ENCODE results near the gene PLEKHG4.

The PLEKHG4 gene

DNA sequence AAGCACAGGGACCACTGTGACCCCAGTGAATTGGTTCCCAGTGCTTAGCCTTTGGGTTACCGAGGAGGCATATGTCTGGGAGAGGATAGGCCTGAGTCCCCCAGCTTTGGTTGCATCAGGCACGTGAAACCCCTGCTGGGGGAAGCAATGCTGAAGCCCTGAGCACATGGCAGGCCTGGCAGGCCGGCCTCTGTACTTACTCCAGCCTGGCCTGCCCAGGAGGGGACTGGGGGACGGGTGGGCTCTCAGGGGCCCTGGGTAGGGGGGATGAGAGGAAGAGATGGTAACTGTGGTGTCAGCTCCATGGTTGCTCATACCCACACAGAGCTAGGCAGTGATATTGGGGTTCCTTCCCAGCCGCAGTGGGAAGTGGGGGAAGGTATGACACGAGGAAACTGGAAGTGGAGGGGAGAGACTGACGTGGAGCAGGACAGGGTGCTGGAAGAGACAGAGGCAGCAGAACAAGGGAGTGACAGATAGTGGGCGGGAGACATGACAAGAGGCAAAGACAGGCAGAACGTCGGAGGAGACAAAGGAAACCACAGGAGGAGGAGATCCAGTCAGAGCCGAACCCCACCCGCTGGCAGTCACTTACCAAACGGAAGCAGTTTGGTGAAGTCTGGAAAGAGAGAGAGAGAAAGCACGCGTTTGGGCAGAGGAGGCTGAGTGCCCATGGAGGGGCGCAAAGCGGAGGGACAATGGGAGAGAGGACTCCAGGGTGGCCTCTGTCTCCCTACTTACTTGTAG, 43.3 kb upstream of the PLEKHG4 start:
- no peak for TF ChIP-seq CTCF (IDR thresholded peaks at IDR 0.05)

- TF ChIP-seq CTCF (IDR thresholded peaks at IDR 0.05) = no peak
Measured at GRCh38 chr16:67236563-67237395, 42.6 kb upstream of the PLEKHG4 start.

DNA sequence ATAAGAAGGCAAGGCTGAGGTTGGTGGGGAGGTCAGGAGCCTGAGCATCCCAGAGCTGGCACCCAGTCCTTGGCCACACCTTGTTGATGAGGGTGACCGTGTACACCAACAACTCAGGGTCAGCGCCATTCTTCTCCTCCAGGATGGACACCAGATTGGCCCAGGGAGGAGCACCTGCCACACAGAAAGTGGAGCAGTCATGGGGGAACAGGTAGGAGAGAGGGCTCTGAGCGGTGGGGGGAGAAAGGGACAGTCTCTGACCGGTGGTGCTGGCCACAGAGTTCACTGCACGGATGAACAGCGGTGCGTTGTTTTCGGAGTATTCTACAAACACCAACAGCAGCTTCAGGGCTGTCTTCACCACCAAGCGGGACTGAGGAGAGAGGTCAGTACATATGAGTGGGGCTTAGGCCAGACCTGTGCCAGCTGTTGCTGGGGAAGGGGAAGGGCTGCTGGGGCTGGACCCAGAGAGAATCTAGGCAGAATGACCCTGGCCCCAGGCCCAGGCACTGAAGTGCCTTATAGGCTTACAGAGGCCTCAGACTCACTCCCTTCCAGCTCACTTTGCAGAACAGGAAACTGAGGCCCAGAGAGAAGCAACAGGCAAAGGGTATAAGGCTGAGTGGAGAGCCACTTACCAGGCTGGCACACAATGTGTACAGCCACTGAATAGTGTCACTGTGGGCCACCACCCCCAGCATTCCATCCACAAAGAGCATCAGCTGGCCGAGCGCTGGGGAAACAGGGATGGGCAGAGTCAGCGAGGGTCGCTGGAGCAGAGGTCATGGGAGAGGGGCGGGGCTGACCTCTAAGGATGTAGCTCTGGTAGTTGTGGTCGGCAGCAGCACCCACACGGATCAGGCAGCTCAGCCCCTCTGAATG, 41.7 kb upstream of the PLEKHG4 start:
- TF ChIP-seq CTCF (IDR thresholded peaks at IDR 0.05) = no peak

- TF ChIP-seq CTCF (IDR thresholded peaks at IDR 0.05) = no peak
Measured at GRCh38 chr16:67238278-67238575, 41.1 kb upstream of the PLEKHG4 start.

DNA sequence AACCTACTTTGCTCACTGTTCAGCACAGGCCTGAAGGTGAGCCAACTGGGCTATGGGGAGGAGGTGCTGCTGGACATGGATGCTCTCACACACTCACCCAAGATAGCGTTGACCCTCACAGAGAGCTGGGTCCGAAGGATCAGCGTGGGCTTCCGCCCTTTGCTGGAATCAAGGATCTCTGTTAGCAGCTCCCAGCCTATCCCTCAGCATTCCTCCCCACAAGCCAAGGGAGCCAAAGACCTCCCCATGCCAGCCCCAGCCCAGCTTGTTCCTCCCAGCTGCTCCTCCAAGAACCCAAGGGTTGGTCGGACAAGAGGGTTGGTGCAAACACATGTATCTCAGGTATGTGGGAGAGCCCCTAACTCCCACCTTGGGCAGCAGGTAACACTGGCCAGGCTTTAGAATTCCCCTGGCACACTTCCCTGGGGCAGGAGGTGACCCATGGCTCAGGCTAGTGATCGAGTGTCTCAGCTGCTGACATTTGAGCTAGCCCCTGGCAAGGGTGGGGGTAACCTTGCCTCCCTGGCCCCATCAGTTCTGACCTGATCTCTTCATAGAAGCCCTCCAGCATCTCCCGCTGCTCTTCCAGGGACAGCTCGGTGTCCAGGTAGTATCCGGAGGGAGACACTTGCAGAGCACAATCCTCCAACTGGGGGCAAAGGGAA, 40.4 kb upstream of the PLEKHG4 start:
- TF ChIP-seq CTCF (IDR thresholded peaks at IDR 0.05) = no peak

- no peak for TF ChIP-seq CTCF (IDR thresholded peaks at IDR 0.05)
Measured at GRCh38 chr16:67240506-67240905, 38.8 kb upstream of the PLEKHG4 start.

Measured in LNCAP (cell line).